ENCODE results near the gene ESPNL.

DNA sequence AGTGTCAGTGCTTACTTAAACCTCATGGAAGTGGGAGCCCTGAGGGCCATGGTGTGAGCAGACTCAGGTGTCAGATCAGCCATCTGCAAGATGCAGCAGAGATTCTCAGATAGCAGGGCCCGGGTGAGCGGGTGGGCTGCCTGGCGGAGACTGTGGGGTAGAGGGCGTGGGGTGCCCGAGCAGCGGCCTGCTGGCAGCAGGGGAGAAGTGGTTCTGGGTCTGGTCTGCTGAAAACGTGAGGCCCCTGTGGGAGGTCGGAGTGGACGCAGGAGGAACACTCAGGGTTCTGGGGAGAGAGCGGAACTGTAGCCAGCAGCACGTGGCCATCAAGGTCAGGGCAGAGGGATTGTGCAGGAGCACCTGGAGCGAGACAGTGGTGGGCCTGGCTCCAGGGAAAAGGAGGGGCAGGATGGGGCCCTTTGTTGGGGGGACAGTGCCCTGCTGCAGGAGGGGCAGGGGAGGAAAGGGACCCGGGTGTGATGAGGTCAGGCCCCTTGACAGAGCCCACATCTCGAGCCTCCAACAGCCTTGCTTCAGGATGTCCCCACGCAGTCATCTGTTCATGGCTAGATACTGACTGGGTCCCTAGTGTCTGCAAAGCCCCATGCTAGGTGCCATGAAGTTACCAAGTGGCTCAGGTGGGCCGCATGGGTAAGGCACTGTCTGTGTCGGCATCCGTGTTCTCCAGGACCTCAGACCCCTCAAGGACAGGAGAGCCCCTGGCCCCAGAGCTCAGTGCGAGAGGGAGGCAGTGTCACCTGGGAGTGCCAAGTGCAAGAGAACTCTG is 2.7 kb upstream of the ESPNL start:
- TF ChIP-seq, protein P1, sequence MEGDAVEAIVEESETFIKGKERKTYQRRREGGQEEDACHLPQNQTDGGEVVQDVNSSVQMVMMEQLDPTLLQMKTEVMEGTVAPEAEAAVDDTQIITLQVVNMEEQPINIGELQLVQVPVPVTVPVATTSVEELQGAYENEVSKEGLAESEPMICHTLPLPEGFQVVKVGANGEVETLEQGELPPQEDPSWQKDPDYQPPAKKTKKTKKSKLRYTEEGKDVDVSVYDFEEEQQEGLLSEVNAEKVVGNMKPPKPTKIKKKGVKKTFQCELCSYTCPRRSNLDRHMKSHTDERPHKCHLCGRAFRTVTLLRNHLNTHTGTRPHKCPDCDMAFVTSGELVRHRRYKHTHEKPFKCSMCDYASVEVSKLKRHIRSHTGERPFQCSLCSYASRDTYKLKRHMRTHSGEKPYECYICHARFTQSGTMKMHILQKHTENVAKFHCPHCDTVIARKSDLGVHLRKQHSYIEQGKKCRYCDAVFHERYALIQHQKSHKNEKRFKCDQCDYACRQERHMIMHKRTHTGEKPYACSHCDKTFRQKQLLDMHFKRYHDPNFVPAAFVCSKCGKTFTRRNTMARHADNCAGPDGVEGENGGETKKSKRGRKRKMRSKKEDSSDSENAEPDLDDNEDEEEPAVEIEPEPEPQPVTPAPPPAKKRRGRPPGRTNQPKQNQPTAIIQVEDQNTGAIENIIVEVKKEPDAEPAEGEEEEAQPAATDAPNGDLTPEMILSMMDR (IDR thresholded peaks at IDR 0.05): no peak
- no peak for TF ChIP-seq POLR2A (IDR thresholded peaks at IDR 0.05)

Data from tibial nerve (tissue), 3 donors.